Measurements from ENCODE around the gene TMEM94. TPM values are rescaled to one million over a fixed set of nuclear protein-coding genes. Genes with fewer than 3 reads are reported as not detected.

Gene TMEM94
- total RNA-seq, 1 donor from 2014 or later: 112 TPM

DNA sequence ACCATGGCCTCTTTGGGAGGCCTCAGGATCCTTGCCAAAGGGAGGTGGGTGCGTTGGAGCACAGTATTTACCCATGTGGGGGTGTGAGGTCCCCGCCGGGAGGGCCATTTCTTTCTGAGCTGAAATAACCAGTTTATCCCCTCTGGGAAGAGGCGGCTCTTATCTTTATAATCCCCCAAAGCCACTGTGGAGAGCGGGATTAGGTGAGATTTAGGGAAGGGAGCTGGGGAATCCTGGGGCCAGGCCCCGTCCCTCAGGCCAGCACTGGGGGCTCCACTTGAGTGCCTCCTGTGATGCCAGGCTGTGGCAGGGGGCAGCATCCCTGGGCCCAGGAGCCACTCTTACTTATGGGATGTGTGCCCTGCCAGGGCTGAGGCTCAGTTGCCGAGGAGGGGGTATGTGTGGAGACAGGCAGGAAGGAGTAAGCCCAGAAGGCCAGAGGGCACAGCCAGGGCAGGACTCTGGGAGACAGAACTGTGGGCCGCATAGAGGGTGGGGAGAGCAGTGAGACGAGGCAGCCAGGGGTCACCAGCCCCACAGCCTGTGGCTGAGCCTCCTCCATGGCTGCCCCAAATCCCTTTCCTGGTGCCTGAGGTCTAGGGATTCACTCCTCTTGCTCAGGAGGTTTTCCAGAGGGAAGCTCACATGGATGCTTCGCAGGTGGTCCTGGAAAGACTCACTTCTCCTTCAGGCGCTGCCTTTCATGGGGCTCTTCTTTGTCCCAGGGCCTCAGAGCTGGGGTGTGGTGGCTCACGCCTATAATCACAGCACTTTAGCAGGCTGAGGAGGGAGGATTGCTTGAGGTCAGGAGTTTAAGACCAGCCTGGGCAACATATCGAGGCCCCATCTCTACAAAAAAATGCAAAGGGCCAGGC is 25.0 kb downstream of the TMEM94 start:
- Mint-ChIP-seq H3K27ac (no peak overlapping the region), H3K4me3 (no peak overlapping the region), H3K9me3 (no peaks in the 10 kb centered on the region), H3K4me1 (ENCODE audit: unreplicated experiment) (peaks cover 34% of the 10 kb centered on the region), H3K36me3 (peaks cover 3% of the 10 kb centered on the region), H3K27me3 (no peaks in the 10 kb centered on the region)
- TF ChIP-seq, protein P1, sequence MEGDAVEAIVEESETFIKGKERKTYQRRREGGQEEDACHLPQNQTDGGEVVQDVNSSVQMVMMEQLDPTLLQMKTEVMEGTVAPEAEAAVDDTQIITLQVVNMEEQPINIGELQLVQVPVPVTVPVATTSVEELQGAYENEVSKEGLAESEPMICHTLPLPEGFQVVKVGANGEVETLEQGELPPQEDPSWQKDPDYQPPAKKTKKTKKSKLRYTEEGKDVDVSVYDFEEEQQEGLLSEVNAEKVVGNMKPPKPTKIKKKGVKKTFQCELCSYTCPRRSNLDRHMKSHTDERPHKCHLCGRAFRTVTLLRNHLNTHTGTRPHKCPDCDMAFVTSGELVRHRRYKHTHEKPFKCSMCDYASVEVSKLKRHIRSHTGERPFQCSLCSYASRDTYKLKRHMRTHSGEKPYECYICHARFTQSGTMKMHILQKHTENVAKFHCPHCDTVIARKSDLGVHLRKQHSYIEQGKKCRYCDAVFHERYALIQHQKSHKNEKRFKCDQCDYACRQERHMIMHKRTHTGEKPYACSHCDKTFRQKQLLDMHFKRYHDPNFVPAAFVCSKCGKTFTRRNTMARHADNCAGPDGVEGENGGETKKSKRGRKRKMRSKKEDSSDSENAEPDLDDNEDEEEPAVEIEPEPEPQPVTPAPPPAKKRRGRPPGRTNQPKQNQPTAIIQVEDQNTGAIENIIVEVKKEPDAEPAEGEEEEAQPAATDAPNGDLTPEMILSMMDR (conservative IDR thresholded peaks at IDR 0.05): no peak
- DNase-seq (ENCODE audit: extremely low spot score, unreplicated experiment): no peak

DNA sequence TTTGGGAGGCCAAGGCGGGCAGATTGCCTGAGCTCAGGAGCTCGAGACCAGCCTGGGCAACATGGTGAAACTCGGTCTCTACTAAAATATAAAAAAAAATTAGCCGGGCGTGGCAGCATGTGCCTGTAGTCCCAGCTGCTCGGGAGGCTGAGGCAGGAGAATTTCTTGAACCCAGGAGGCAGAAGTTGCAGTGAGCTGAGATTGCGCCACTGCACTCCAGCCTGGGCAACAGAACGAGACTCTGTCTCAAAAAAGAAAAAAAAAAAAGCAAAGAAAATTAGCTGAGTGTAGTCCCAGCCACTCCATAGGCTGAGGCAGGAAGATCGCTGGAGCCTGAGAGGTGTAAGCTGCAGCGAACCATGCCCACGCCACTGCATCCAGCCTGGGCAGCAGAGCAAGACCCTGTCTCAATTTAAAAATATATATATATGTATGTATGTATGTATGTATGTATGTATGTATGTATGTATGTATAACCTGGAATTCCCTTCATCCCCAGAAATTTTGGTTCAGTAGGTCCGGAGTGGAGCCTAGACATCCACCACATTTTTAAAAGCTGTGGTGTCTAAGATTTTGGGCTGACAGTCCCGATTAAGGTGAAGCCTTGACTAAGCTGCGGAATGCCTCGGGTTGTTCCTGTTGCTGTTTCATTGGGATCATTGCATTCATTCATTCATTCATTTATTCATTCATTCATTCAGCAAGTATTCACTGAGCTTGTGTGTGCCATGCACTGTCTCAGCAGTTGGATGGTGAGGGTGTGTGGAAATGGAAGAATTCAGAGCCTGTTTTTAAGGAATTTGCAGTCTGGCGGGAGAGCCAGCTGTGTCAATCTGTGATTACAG is 25.9 kb downstream of the TMEM94 start:
- H3K4me3 Mint-ChIP-seq: no peak overlapping the region
- DNase-seq (ENCODE audit: extremely low spot score, unreplicated experiment): no peak
- TF ChIP-seq, protein P1 (conservative IDR thresholded peaks at IDR 0.05): no peak
- no peaks in the 10 kb centered on the region for H3K36me3 Mint-ChIP-seq
- no peak overlapping the region for H3K27ac Mint-ChIP-seq
- H3K27me3 Mint-ChIP-seq: no peaks in the 10 kb centered on the region
- H3K9me3 Mint-ChIP-seq: no peaks in the 10 kb centered on the region
- peaks cover 30% of the 10 kb centered on the region for H3K4me1 Mint-ChIP-seq (ENCODE audit: unreplicated experiment)

DNA sequence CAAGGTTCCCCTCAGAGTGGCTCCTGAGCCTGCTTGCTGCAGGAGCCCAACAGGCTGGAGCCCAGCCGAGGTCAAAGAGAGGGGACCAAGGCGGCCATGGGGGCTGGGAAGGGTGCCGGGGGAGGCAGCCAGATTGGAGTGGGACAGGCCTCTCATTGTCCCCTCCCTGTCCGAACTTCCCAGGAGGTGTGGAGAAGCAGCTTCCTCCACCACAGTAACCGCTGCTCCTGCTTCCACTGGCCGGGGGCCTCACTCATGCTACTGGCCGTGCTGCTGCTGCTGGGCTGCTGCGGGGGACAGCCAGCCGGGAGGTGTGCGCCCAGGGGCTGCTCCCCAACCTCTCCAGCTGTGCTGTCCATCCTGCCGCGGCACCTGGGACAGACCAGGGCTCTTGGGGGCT is 29.3 kb downstream of the TMEM94 start:
- DNase-seq (ENCODE audit: extremely low spot score, unreplicated experiment): no peak
- no peak overlapping the region for H3K4me3 Mint-ChIP-seq
- H3K27me3 Mint-ChIP-seq: no peaks in the 10 kb centered on the region
- no peak overlapping the region for H3K27ac Mint-ChIP-seq
- peaks cover 17% of the 10 kb centered on the region for H3K4me1 Mint-ChIP-seq (ENCODE audit: unreplicated experiment)
- no peaks in the 10 kb centered on the region for H3K36me3 Mint-ChIP-seq
- H3K9me3 Mint-ChIP-seq: no peaks in the 10 kb centered on the region
- TF ChIP-seq, protein P1 (conservative IDR thresholded peaks at IDR 0.05): no peak

DNA sequence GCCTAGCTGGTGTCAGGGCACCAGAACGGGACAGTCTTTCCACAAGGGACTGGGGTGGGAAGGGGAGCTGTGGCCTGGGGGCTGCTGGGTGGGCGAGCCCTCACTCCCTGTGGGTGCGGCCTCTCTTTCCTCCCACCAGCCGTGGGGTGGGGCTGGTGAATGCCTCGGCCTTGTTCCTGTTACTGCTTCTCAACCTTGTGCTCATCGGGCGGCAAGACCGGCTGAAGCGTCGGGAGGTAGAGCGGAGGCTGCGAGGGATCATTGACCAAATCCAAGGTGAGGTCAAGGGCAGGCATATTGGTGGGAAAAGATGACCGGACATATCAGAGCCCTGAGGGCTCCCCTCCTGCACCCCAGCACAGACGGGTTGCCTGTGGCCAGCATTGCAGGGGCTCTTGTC is 29.7 kb downstream of the TMEM94 start:
- no peak for DNase-seq (ENCODE audit: extremely low spot score, unreplicated experiment)
- Mint-ChIP-seq H3K36me3 (no peaks in the 10 kb centered on the region), H3K9me3 (no peaks in the 10 kb centered on the region), H3K4me1 (ENCODE audit: unreplicated experiment) (peaks cover 13% of the 10 kb centered on the region), H3K4me3 (no peak overlapping the region), H3K27me3 (no peaks in the 10 kb centered on the region), H3K27ac (no peak overlapping the region)
- TF ChIP-seq, protein P1 (conservative IDR thresholded peaks at IDR 0.05): no peak

DNA sequence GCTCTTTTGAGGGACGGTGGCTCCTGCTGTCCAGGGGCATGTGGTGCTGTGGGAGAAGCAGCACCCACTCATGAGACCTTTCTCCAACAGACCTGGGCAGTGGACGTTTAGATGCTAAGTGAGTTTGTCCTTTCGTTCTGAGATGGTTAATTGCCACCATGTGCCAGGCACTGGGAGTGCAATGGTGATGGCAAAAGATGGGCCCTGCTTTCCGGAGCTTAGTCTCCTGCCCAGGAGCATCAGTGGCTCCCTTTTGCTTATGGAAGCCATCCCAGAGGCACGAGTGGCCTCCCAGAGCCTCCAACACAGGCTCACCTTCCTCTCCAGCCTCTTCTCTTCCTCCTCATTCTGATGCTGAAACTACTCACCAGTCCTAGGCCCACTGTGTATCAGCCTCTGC is 30.5 kb downstream of the TMEM94 start:
- Mint-ChIP-seq H3K4me1 (ENCODE audit: unreplicated experiment) (peaks cover 13% of the 10 kb centered on the region), H3K9me3 (no peaks in the 10 kb centered on the region), H3K27ac (no peak overlapping the region), H3K36me3 (no peaks in the 10 kb centered on the region), H3K4me3 (no peak overlapping the region), H3K27me3 (no peaks in the 10 kb centered on the region)
- no peak for DNase-seq (ENCODE audit: extremely low spot score, unreplicated experiment)
- TF ChIP-seq, protein P1 (conservative IDR thresholded peaks at IDR 0.05): no peak
